GM19372 (cell line): ENCODE measurements around the gene SVBP.

ENCODE experiments used
- ATAC-seq: cut with Tn5 transposase; IDR thresholded peaks from one replicate; pipeline ENCODE4 v1.9.1; 2021; ENCODE audit warnings: mild to moderate bottlenecking, low read depth, moderate library complexity; ENCODE audit not compliant: unreplicated experiment

Gene SVBP

GRCh38 chr1:42765832-42766740 is 51.1 kb downstream of the SVBP start:
- ATAC-seq: peak; percentile 24

GRCh38 chr1:42765269-42765668 is 51.9 kb downstream of the SVBP start:
- no peak for ATAC-seq

- no peak for ATAC-seq
Measured at GRCh38 chr1:42762269-42762668, 54.9 kb downstream of the SVBP start.

GRCh38 chr1:42761567-42761966 is 55.6 kb downstream of the SVBP start:
- ATAC-seq: no peak

- no peak for ATAC-seq
Measured at GRCh38 chr1:42759114-42759513, 58.1 kb downstream of the SVBP start.

GRCh38 chr1:42758641-42759040 is 58.6 kb downstream of the SVBP start:
- ATAC-seq: no peak

- no peak for ATAC-seq
Measured at GRCh38 chr1:42757892-42758275, 59.3 kb downstream of the SVBP start.
